Effector memory CD8-positive, alpha-beta T cell (primary cell): ENCODE data around the gene ROM1.
"Not testable (repeated sequence)": the region's sequence is repeated elsewhere in the genome, so short reads cannot be mapped to it uniquely, and the experiment has no call there.

Experiments
- ATAC-seq: fragments of 150-1000 bp; cut with Tn5 transposase; replicated peaks from 2 replicates; pipeline ENCODE4 v1.10.0; 2021; ENCODE audit warnings: mild to moderate bottlenecking, moderate library complexity
- DNase-seq, 3 experiments: peaks; one replicate each; pipeline ENCODE4 v3.0.0; 2021
- H3K27ac Mint-ChIP-seq, 2 donors: one replicate each; pipeline ENCODE4 v1.8.0; 2022; ENCODE audit warnings: mild to moderate bottlenecking in 2 of 2, mixed read lengths in 2 of 2, moderate library complexity in 2 of 2
- H3K27me3 Mint-ChIP-seq, 2 donors: one replicate each; pipeline ENCODE4 v1.8.0; 2022; ENCODE audit warnings: mixed read lengths in 2 of 2
- H3K36me3 Mint-ChIP-seq: one replicate; pipeline ENCODE4 v1.8.0; 2022; ENCODE audit warnings: mild to moderate bottlenecking, moderate library complexity, mixed read lengths; ENCODE audit not compliant: insufficient read depth
- H3K4me1 Mint-ChIP-seq, 2 donors: one replicate each; pipeline ENCODE4 v1.8.0; 2022; ENCODE audit warnings: low read depth in 2 of 2, mixed read lengths in 2 of 2
- H3K4me3 Mint-ChIP-seq, 2 donors: one replicate each; pipeline ENCODE4 v1.8.0; 2022; ENCODE audit warnings: mild to moderate bottlenecking in 2 of 2, mixed read lengths in 2 of 2, moderate library complexity in 2 of 2
- H3K9me3 Mint-ChIP-seq, 2 donors: one replicate each; pipeline ENCODE4 v1.8.0; 2022; ENCODE audit warnings: mixed read lengths in 2 of 2

ROM1 gene

DNA sequence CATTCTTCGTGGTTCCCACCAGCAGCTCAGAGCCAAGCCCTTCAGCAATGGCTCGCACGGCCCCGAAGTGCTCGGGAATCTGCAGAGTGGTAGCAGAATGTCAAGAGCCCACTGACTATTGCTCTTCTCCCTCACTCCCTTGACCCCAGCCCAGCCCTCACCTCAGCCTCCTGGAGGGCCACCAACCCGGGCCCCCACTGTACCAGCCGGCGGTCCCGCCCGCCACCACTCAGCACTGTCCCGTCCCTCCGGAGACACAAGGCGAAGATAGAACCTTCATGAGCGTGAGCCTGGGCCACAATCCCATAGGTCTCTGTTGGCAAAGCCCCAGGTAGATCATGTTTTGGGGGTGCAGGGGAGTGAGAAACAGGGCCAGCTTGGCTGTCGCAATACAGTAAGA is 7.2 kb upstream of the ROM1 start:
- H3K27me3 Mint-ChIP-seq: no peaks in the 10 kb centered on the region

DNA sequence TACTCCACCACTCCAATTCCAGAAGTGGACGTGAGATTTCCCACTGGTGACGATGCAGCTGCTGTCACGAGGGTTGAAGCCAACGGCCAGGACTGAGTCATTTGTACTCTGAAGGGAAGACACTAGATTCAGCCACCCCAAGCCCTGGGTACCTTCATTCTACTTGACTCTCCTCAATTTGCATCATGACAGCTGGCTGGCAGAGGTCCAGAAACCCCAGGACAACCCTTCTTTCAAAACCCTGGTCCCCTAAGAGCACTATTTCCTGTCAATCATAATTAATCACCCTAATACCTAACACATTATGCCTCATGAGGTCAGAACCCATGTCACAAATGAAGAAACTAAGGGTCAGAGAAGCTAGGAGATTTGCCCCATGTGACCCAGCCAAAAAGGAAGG is 5.3 kb upstream of the ROM1 start:
- Mint-ChIP-seq H3K9me3 (no peaks in the 10 kb centered on the region), H3K36me3 (peaks cover 48% of the 10 kb centered on the region), H3K4me3 (no peak overlapping the region), H3K27ac (peak overlapping the region in 1 of 2 donors; percentile 78), H3K4me1 (peaks cover 43 to 48% of the 10 kb centered on the region in 2 donors), H3K27me3 (no peaks in the 10 kb centered on the region)
- ATAC-seq (no peak), DNase-seq (no peak)

More for the DNA sequence above, 7.2 kb upstream of the ROM1 start:
- Mint-ChIP-seq H3K36me3 (peaks cover 54% of the 10 kb centered on the region), H3K27ac (no peak overlapping the region), H3K9me3 (no peaks in the 10 kb centered on the region), H3K4me1 (peaks cover 36 to 42% of the 10 kb centered on the region in 2 donors), H3K4me3 (no peak overlapping the region)
- no peak for ATAC-seq
- DNase-seq: no peak

DNA sequence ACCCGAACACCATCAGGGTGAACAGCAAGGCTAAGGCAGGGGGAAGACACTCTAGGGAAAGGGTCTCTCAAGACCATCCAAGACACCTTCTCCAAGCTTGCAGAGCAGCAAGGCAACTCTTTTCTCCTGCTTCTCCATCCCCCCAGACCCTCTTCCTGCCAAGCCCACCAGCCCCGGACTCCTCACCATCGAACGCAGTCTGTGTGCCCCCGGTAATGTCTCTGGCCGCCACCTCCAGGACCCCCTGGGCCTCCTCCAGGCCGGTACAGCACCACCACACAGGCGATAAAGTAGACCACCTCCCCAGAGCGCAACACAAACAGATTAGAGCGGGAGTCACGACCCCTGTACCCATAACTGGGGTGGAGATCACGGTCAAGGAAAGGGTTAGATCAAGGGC is 4.3 kb upstream of the ROM1 start:
- peak overlapping the region in 1 of 2 donors; percentile 63 for H3K27ac Mint-ChIP-seq
- no peaks in the 10 kb centered on the region for H3K9me3 Mint-ChIP-seq
- no peaks in the 10 kb centered on the region for H3K27me3 Mint-ChIP-seq
- no peak for DNase-seq
- H3K4me1 Mint-ChIP-seq: peaks cover 35 to 49% of the 10 kb centered on the region in 2 donors
- no peak overlapping the region for H3K4me3 Mint-ChIP-seq
- ATAC-seq: no peak
- peaks cover 51% of the 10 kb centered on the region for H3K36me3 Mint-ChIP-seq

DNA sequence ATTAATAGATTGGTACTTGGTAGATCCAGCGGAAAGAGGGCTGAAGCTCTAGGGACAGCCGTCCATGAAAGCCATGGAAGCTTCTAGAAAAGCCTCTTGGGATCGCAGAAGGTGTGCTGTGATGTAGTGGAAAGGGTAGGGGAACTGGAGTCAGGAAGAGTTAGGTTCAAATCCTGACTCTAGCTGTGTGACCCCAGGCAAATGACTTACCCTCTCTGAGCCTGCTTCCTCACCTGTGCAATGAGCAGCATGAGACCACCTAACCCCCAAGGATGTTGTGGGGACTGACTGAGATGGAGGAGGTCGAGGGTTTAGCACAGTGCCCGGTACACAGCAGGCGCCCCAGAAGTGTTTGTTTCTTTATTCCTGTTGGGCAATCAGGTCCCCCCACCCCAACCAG is 2.7 kb upstream of the ROM1 start:
- no peaks in the 10 kb centered on the region for H3K9me3 Mint-ChIP-seq
- ATAC-seq (no peak), DNase-seq (no peak)
- H3K4me3 Mint-ChIP-seq: peak overlapping the region; percentile 88 to 93
- H3K36me3 Mint-ChIP-seq: peaks cover 44% of the 10 kb centered on the region
- peaks cover 38 to 53% of the 10 kb centered on the region in 2 donors for H3K4me1 Mint-ChIP-seq
- no peaks in the 10 kb centered on the region for H3K27me3 Mint-ChIP-seq
- H3K27ac Mint-ChIP-seq: peak overlapping the region; percentile 94 to 97

DNA sequence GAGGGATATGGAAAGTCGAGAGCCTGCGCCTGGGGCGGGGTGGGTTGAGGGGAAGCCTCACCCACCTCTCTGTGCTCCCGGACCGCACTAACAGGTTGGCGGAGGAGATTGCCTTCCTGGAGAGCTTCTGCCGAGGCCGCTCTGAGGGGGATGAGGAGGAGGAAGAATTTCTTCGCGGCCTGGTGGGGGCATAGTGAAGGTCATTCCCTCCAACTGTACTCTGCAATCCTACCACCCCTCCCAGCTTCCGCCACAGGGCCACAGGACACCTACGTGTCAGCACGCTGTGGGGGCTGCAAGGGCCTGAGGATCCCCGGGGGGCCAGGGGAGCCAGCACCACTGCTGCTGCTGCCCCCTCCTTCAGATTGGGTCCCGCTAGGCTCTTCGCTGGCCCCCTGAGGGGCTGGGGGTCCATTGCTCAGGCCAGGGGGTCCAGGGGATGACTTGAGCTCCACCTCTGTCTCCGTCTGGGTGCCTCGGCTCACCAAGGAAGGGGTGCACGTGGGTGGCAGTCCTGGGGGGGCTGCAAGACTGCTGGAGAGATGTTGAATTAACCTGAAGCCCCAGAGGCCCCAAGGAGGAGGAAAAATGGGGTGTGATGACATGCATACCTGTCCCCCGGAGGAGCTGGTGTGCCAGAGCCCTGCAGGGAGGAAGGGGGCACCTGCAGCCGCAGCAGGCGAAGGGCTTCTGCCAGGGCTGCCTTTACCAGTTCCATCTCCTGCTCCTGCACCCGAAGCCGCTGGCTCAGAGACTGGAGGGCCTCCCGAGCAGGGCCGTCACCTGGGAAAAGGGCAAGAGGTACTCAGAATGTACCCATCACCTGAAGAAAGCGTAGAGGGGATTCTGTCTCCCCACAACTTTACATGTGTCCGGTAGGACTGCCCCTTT is 2.0 kb upstream of the ROM1 start:
- DNase-seq (no peak), ATAC-seq (no peak)
- H3K4me3 Mint-ChIP-seq: peak overlapping the region; percentile 88 to 93
- peaks cover 38 to 53% of the 10 kb centered on the region in 2 donors for H3K4me1 Mint-ChIP-seq
- H3K36me3 Mint-ChIP-seq: peaks cover 39% of the 10 kb centered on the region
- H3K27me3 Mint-ChIP-seq: no peaks in the 10 kb centered on the region
- no peaks in the 10 kb centered on the region for H3K9me3 Mint-ChIP-seq
- H3K27ac Mint-ChIP-seq: peak overlapping the region; percentile 94 to 97

DNA sequence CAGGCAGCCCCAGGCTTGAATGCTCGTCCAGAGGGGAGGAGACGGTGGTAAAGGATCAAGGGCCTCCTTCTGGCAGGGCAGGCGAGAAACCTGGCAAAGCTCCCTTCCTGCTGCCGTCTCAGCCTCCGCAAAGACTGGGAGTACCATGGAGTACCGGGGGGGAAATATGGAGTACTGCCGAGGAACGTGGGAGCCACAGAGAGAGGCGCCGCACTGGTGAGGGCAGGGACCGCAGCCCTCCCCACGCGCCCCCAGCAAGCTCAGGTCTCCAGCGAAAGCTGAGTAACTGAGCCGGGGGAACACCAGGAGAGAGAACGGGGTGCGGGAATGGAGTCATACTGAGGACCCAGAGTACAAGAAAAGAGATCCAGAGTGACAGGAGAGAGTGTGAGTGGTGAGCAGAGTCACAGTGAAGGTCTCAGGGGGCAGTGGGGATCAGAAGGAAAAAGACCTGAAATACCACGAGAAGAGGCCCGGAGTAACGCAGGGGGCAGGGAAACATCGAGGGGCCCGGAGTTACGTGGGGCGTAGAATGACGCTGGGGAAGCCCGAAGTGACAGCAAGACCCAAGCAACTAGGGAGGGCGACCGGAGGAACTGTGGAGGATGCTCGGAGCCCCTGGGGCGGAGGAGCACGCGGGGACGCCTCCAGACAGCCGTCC is 1.2 kb upstream of the ROM1 start:
- Mint-ChIP-seq H3K4me3 (peak overlapping the region; percentile 88 to 93), H3K4me1 (peaks cover 38 to 53% of the 10 kb centered on the region in 2 donors), H3K36me3 (peaks cover 33% of the 10 kb centered on the region), H3K9me3 (no peaks in the 10 kb centered on the region), H3K27ac (peak overlapping the region; percentile 94 to 97), H3K27me3 (no peaks in the 10 kb centered on the region)
- DNase-seq (peak in 1 of 3 experiments; percentile 55), ATAC-seq (peak; percentile 55)

DNA sequence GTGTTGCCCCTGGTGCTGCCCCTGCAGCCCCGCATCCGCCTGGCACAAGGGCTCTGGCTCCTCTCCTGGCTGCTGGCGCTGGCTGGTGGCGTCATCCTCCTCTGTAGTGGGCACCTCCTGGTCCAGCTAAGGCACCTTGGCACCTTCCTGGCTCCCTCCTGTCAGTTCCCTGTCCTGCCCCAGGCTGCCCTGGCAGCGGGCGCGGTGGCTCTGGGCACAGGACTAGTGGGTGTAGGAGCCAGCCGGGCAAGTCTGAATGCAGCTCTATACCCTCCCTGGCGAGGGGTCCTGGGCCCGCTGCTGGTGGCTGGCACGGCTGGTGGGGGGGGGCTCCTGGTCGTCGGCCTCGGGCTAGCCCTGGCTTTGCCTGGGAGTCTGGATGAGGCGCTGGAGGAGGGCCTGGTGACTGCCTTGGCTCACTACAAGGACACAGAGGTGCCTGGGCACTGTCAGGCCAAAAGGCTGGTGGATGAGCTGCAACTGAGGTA is 278 bp downstream of the ROM1 start:
- H3K9me3 Mint-ChIP-seq: no peaks in the 10 kb centered on the region
- peak overlapping the region; percentile 59 for H3K4me3 Mint-ChIP-seq
- H3K36me3 Mint-ChIP-seq: peaks cover 31% of the 10 kb centered on the region
- ATAC-seq (no peak), DNase-seq (no peak)
- peaks cover 32 to 53% of the 10 kb centered on the region in 2 donors for H3K4me1 Mint-ChIP-seq
- H3K27me3 Mint-ChIP-seq: no peaks in the 10 kb centered on the region
- H3K27ac Mint-ChIP-seq: peak overlapping the region; percentile 79 to 88

DNA sequence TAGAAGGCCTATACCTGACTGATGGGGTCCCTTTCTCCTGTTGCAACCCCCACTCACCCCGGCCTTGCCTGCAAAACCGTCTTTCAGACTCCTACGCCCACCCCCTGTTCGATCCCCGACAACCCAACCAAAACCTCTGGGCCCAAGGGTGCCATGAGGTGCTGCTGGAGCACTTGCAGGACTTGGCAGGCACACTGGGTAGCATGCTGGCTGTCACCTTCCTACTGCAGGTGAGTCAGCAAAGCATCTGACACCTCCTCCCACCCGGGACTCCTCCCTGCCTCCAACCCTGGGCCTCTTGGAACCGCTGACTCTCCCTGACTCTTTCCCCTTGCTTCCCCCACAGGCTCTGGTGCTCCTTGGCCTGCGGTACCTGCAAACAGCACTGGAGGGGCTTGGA is 1.2 kb downstream of the ROM1 start:
- H3K27me3 Mint-ChIP-seq: no peaks in the 10 kb centered on the region
- DNase-seq (no peak), ATAC-seq (no peak)
- peaks cover 35% of the 10 kb centered on the region for H3K36me3 Mint-ChIP-seq
- H3K4me3 Mint-ChIP-seq: peak overlapping the region in 1 of 2 donors; percentile 16
- no peaks in the 10 kb centered on the region for H3K9me3 Mint-ChIP-seq
- H3K4me1 Mint-ChIP-seq: peaks cover 27 to 45% of the 10 kb centered on the region in 2 donors
- peak overlapping the region; percentile 79 to 88 for H3K27ac Mint-ChIP-seq

DNA sequence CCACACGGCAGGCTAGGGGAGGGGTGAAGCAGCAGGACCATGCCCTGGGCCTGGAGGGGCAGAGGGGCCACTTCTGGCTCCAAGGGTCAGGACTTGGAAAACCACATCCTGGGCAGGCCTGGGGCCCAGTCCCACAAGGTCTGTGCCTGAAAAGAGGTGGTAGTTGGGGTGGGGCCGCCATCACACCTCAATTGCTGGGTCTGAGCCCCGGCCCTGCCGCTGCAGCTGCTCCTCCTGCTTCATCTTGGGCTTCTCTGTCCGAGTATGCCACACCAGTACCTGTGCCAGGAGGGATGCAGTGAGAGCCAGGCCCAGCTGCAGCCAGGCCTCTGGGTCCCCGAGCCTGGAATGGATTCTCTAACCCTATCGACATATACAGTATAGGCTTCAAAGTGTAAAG is 2.5 kb downstream of the ROM1 start:
- Mint-ChIP-seq H3K27me3 (no peaks in the 10 kb centered on the region), H3K27ac (no peak overlapping the region), H3K9me3 (no peaks in the 10 kb centered on the region), H3K36me3 (peaks cover 34% of the 10 kb centered on the region), H3K4me1 (peaks cover 25 to 40% of the 10 kb centered on the region in 2 donors), H3K4me3 (no peak overlapping the region)
- DNase-seq: no peak
- ATAC-seq: no peak

DNA sequence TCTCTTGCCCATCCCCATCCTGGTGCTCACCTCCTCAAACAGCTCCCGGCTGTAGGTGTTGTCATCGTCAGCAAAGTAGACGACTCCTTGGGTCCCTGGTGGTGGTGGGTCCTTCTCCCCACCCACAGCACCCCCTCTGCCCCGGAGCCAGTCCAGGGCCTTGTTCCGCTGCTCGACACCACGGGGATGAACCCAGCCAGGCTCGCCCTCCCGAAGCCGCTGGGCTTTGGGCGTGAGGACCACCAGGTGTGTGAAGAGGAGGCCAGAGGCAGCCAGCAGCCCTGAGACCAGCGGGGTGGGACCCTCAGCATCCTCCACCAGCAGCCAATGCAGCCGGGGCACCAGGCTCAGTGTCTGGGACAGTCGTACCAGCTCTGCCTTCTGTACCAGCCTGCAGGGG is 3.9 kb downstream of the ROM1 start:
- H3K9me3 Mint-ChIP-seq, DNase-seq, H3K27me3 Mint-ChIP-seq, ATAC-seq, H3K4me3 Mint-ChIP-seq: not testable (repeated sequence)
- peak overlapping the region; percentile 41 to 44 for H3K27ac Mint-ChIP-seq
- H3K4me1 Mint-ChIP-seq: peaks cover 23 to 37% of the 10 kb centered on the region in 2 donors
- peaks cover 32% of the 10 kb centered on the region for H3K36me3 Mint-ChIP-seq

DNA sequence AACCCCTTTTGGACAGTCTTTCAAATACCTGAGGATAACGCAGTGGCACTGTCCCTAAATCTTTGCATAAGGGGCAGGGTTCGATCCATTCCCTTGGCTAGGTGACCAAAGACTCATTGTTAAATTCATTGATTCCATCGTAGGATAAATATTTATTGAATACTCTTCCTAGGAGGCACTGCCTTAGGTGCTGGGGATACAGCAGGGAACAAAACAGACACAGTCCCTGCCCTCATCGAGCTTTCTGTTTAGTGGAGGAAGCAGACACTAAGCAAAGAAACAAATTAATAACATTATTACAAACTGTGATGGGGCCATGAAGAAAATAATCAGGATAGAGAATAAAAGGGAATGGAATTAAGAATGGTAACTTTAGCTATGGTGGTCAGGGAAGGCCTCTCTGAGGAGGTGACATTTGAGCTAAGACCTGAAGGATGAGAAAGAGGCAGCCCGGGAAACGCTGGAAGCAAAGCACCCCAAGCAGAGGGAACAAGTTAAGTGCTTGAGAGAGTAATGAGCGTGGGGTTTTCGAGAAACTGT is 8.0 kb downstream of the ROM1 start:
- Mint-ChIP-seq H3K36me3 (peaks cover 45% of the 10 kb centered on the region), H3K4me1 (peaks cover 18 to 20% of the 10 kb centered on the region in 2 donors), H3K9me3 (no peaks in the 10 kb centered on the region), H3K27ac (peak overlapping the region; percentile 92 to 97), H3K4me3 (peak overlapping the region; percentile 80 to 91), H3K27me3 (no peaks in the 10 kb centered on the region)
- DNase-seq (no peak), ATAC-seq (no peak)

DNA sequence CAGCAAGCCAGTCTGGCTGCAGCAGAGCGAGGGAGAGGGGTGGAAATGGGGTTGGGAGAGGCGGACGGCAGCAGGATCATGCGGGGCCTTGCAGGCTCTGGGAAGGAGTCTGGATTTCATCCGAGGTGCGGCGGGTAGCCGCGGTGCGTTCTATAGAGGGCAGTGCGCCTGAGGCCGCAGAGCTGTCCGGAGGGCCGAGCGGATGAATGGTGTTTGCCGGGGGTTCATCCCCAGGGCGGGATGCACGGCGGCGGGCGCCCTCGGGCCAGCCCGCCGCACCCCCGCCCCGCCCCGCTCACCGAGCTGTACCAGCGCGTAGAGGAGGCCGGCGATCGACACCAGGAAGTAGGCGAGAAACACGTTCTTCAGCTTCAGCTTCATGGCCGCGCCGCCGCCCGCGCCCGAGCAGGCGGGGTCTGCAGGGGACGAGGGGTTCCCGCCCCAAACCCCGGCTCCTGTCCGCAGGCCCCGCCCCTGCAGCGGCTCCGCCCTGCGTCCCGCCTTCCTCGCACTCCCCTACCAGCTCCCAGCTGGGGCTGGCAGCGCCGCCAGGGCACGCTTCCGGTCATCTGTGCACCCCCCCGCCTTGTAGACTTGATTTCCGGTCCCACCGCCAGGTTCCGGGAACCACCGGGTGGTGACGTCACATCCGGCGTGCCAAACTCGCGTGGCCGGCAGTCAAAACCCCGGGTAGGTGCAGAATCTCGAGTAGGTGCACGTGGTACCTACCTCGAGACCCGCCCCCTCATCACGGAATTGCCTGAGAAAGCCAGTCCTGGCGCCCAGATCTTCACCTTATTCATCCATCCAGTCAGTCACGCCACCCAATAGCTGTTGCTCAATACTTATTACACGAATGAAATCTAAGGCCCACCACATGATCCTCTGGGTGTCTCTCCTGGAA is 8.8 kb downstream of the ROM1 start, which contains the start of gene B3GAT3:
Gene B3GAT3, minus strand, starts transcription at position 420 of the 904 bp plus-strand sequence. Its CDS starts 39 bp downstream, at position 381.
- Mint-ChIP-seq H3K9me3 (no peaks in the 10 kb centered on the region), H3K4me1 (peaks cover 18 to 20% of the 10 kb centered on the region in 2 donors), H3K4me3 (peak within 1 kb of the TSS; percentile 80 to 91), H3K36me3 (peaks cover 44% of the 10 kb centered on the region), H3K27me3 (no peaks in the 10 kb centered on the region), H3K27ac (peak within 1 kb of the TSS; percentile 92 to 97)
- peak; percentile 95 to 97 (median 96) for DNase-seq
- ATAC-seq: peak; percentile 85
